KBM-7 (cell line): ENCODE data around the gene ADAD2.
"Not testable (repeated sequence)": the region's sequence is repeated elsewhere in the genome, so short reads cannot be mapped to it uniquely, and the experiment has no call there.

Experiments
- DNase-seq: peaks from one replicate; pipeline ENCODE4 v3.0.0-alpha.2; 2015
- in situ Hi-C: fragments of 300-500 bp; cut with MboI; formaldehyde crosslinking; loops from 2 replicates; pipeline ENCODE4 v1.14.3; 2020; ENCODE audit warnings: low sequenced_read_pairs, low pct_unique_long_range_greater_than_20kb, mixed read lengths

Gene ADAD2

GRCh38 chr16:84194018-84194417 is 3.1 kb downstream of the ADAD2 start:
- no peak for DNase-seq
- in situ Hi-C loops, result no loop called here

GRCh38 chr16:84194470-84195200 is 3.7 kb downstream of the ADAD2 start:
- DNase-seq, result no peak
- in situ Hi-C loops, result no loop called here

GRCh38 chr16:84195201-84196093 is 4.5 kb downstream of the ADAD2 start:
- in situ Hi-C loops, result no loop called here
- DNase-seq, result no peak

GRCh38 chr16:84196101-84196500 is 5.1 kb downstream of the ADAD2 start:
- no peak for DNase-seq
- in situ Hi-C loops, result no loop called here

- no peak for DNase-seq
- in situ Hi-C loops, result no loop called here
Measured at GRCh38 chr16:84196727-84197394, 5.9 kb downstream of the ADAD2 start.

GRCh38 chr16:84197466-84198128 is 6.6 kb downstream of the ADAD2 start:
- no peak for DNase-seq
- in situ Hi-C loops, result no loop called here

- DNase-seq, result no peak
- in situ Hi-C loops, result no loop called here
Measured at GRCh38 chr16:84198401-84198800, 7.4 kb downstream of the ADAD2 start.

GRCh38 chr16:84199097-84199496 is 8.1 kb downstream of the ADAD2 start:
- in situ Hi-C loops, result no loop called here
- no peak for DNase-seq

- DNase-seq, result peak; percentile 35
- in situ Hi-C loops, result no loop called here
Measured at GRCh38 chr16:84199861-84200260, 8.9 kb downstream of the ADAD2 start.

- in situ Hi-C loops, DNase-seq: not testable (repeated sequence)
Measured at GRCh38 chr16:84204551-84204950, 13.6 kb downstream of the ADAD2 start.

GRCh38 chr16:84205123-84205522 is 14.2 kb downstream of the ADAD2 start:
- in situ Hi-C loops, result not testable (repeated sequence)

GRCh38 chr16:84205976-84206691 is 15.2 kb downstream of the ADAD2 start:
- in situ Hi-C loops, result no loop called here
- no peak for DNase-seq

More at GRCh38 chr16:84205123-84205522, 14.2 kb downstream of the ADAD2 start:
- DNase-seq, result not testable (repeated sequence)

GRCh38 chr16:84207251-84207650 is 16.3 kb downstream of the ADAD2 start:
- no peak for DNase-seq
- in situ Hi-C loops, result no loop called here

GRCh38 chr16:84207879-84208278 is 16.9 kb downstream of the ADAD2 start:
- in situ Hi-C loops, result no loop called here
- DNase-seq, result no peak

GRCh38 chr16:84209989-84210388 is 19.0 kb downstream of the ADAD2 start:
- DNase-seq, result no peak
- in situ Hi-C loops, result no loop called here

GRCh38 chr16:84212154-84212553 is 21.2 kb downstream of the ADAD2 start:
- in situ Hi-C loops, result no loop called here
- no peak for DNase-seq

- DNase-seq, result no peak
- in situ Hi-C loops, result no loop called here
Measured at GRCh38 chr16:84212631-84213030, 21.7 kb downstream of the ADAD2 start.

- no peak for DNase-seq
- in situ Hi-C loops, result no loop called here
Measured at GRCh38 chr16:84214451-84215066, 23.6 kb downstream of the ADAD2 start.
